ENCODE data around the gene PCTP. TPM values are rescaled to one million over a fixed set of nuclear protein-coding genes. Genes with fewer than 3 reads are reported as not detected.

PCTP gene
- total and polyA plus RNA-seq, 8 donors, result 4.7 to 69.2 (median 22.6) TPM

DNA sequence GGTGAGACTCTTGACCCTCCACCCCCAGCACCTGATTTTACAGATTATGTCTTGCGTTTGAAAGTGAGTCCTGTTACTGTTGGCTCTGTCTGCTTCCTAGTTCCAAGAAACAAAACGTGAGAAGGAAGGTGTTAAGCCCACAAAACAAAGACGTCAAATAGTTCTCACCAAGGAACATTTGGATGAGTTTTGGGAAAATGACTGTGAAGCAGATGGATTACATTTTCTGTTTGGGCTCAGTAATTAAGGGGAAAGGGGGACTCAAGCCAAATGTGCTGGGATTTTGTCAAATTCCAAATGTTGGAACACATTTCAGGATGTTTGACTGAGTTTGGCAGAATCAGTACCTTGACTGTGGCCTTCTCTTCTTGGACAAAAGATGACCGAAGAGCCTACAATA is 71.2 kb downstream of the PCTP start:
- H3K4me1 ChIP-seq, result no peaks in the 10 kb centered on the region
- H3K36me3 ChIP-seq, result no peaks in the 10 kb centered on the region
- H3K27me3 ChIP-seq, result no peaks in the 10 kb centered on the region
- no peak overlapping the region for H3K27ac ChIP-seq
- peaks cover 0 to 7% (median 2%) of the 10 kb centered on the region in 4 donors for H3K9me3 ChIP-seq
- TF ChIP-seq EP300 (IDR thresholded peaks at IDR 0.05) (no peak), POLR2A (IDR thresholded peaks at IDR 0.05) (no peak), POLR2AphosphoS5 (IDR thresholded peaks at IDR 0.05) (no peak)
- TF ChIP-seq, protein P1, sequence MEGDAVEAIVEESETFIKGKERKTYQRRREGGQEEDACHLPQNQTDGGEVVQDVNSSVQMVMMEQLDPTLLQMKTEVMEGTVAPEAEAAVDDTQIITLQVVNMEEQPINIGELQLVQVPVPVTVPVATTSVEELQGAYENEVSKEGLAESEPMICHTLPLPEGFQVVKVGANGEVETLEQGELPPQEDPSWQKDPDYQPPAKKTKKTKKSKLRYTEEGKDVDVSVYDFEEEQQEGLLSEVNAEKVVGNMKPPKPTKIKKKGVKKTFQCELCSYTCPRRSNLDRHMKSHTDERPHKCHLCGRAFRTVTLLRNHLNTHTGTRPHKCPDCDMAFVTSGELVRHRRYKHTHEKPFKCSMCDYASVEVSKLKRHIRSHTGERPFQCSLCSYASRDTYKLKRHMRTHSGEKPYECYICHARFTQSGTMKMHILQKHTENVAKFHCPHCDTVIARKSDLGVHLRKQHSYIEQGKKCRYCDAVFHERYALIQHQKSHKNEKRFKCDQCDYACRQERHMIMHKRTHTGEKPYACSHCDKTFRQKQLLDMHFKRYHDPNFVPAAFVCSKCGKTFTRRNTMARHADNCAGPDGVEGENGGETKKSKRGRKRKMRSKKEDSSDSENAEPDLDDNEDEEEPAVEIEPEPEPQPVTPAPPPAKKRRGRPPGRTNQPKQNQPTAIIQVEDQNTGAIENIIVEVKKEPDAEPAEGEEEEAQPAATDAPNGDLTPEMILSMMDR (IDR thresholded peaks at IDR 0.05), result no peak
- no peak for DNase-seq
- WGBS, 5 donors, result 39 to 56% (median 49%) methylated on average over 4 of the region's 4 CpGs
- H3K4me3 ChIP-seq, result no peak overlapping the region
- intact Hi-C loops (cut with DNase I; ENCODE audit: low total_unique reads), result no loop called here

DNA sequence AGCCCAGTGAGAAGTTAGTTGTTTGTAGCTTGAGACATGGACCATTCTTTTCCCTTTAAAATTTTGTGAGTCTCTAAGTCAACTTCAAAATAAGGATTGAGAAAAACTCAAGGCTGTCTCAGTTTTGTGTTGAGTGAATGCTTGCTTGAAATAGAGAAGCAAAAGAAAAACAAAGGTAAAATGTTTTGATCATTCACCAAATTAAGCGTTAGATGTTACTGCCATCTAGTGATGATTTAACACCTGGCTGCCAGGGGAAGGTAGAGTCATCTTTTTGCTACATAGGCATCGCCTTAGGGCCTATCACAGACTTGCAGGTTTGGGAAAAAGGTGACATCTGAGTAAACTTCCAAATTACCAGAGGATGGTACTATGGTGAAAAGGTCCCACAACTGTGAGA is 74.4 kb downstream of the PCTP start:
- peaks cover 0 to 6% (median 2%) of the 10 kb centered on the region in 4 donors for H3K9me3 ChIP-seq
- no peak for DNase-seq
- H3K27ac ChIP-seq, result no peak overlapping the region
- H3K4me1 ChIP-seq, result no peaks in the 10 kb centered on the region
- H3K27me3 ChIP-seq, result no peaks in the 10 kb centered on the region
- intact Hi-C loops (cut with DNase I; ENCODE audit: low total_unique reads), result no loop called here
- 42 to 66% (median 50%) methylated on average over 2 of the region's 2 CpGs for WGBS, 5 donors
- no peak overlapping the region for H3K4me3 ChIP-seq
- TF ChIP-seq, protein P1 (IDR thresholded peaks at IDR 0.05), result no peak
- no peak for TF ChIP-seq EP300 (IDR thresholded peaks at IDR 0.05)
- TF ChIP-seq POLR2AphosphoS5 (IDR thresholded peaks at IDR 0.05), result no peak
- TF ChIP-seq POLR2A (IDR thresholded peaks at IDR 0.05), result no peak
- no peaks in the 10 kb centered on the region for H3K36me3 ChIP-seq

Other genes starting within 250 kb of the PCTP start
- gene SMIM36, start 239.6 kb upstream of the PCTP start, total RNA-seq, result not detected
- not detected for gene SMIM36, start 239.6 kb upstream of the PCTP start, polyA plus RNA-seq
- 10 to 100 TPM in 4 of 5 donors, under 1 TPM in 1; 0.29 to 51.6 (median 23.2) TPM for gene TMEM100, start 28.2 kb upstream of the PCTP start, total RNA-seq
- gene TMEM100, start 28.2 kb upstream of the PCTP start, polyA plus RNA-seq, result 10 to 100 TPM; 20.2 to 35.3 (median 28.9) TPM

Measured in stomach (tissue), 9 donors.